SK-N-SH (cell line): Measurements from ENCODE around the gene PHGDH. TPM values are rescaled to one million over a fixed set of nuclear protein-coding genes. Genes with fewer than 3 reads are reported as not detected.

Experiments
- CTCF ChIA-PET: fragments of 300-600, 350-600 bp; formaldehyde crosslinking; extraction: SDS; loops from one replicate; lab custom pipeline; 2021; lab: Yijun Ruan, JAX
- POLR2A ChIA-PET: fragments of 350-600 bp; sonication (Branson Sonifier 250); formaldehyde crosslinking; extraction: SDS; loops from one replicate; lab custom pipeline; 2020; ENCODE audit warnings: antibody characterized with exemption, inconsistent platforms; lab: Yijun Ruan, JAX
- DNase-seq: peaks from one replicate; pipeline ENCODE4 v3.0.0; 2012
- H2AFZ ChIP-seq: fragments of 200-600 bp; sonication (generic); 2 replicates; pipeline ENCODE4 v1.8.1; 2016; ENCODE audit warnings: antibody characterized with exemption, mild to moderate bottlenecking, low read depth
- H3F3A ChIP-seq: fragments of 200-600 bp; sonication (generic); replicated peaks from 2 replicates; pipeline ENCODE3; 2016; ENCODE audit warnings: antibody characterized with exemption, mild to moderate bottlenecking; ENCODE audit not compliant: insufficient read depth
- H3K27ac ChIP-seq, 2 experiments: fragments of 200-500 bp in 1 of 2; fragments of 200-600 bp in 1 of 2; sonication (Bioruptor generic) in 1 of 2; sonication (generic), shearing (Covaris generic) in 1 of 2; 2 replicates each; pipeline versions ENCODE4 v1.5.1 to v1.6.1; 2014 to 2016; ENCODE audit warnings: low read depth in 2 of 2, inconsistent platforms in 1 of 2, low read length in 1 of 2, mild to moderate bottlenecking in 1 of 2, mixed read lengths in 1 of 2
- H3K27me3 ChIP-seq: fragments of 200-600 bp; sonication (generic), shearing (Covaris generic); 2 replicates; pipeline ENCODE4 v1.6.1; 2016; ENCODE audit warnings: mixed run types; ENCODE audit not compliant: insufficient read depth
- H3K36me3 ChIP-seq, 2 experiments: fragments of 200-500 bp in 1 of 2; fragments of 200-600 bp in 1 of 2; sonication (Bioruptor generic) in 1 of 2; sonication (generic) in 1 of 2; replicated peaks in 1 of 2; 2 replicates each; pipeline versions ENCODE3 to v1.5.1; 2014 to 2016; ENCODE audit warnings: low read length in 1 of 2, mild to moderate bottlenecking in 1 of 2; ENCODE audit not compliant: insufficient read depth in 2 of 2, control insufficient read depth in 1 of 2
- H3K4me1 ChIP-seq, 2 experiments: fragments of 200-500 bp in 1 of 2; fragments of 200-600 bp in 1 of 2; sonication (Bioruptor generic) in 1 of 2; sonication (generic), shearing (Covaris generic) in 1 of 2; 2 replicates each; pipeline versions ENCODE4 v1.5.1 to v1.6.1; 2014 to 2016; ENCODE audit warnings: low read depth in 1 of 2, low read length in 1 of 2, mixed run types in 1 of 2; ENCODE audit not compliant: insufficient read depth in 2 of 2, control insufficient read depth in 1 of 2
- H3K4me2 ChIP-seq: fragments of 200-600 bp; sonication (generic), shearing (Covaris generic); 2 replicates; pipeline ENCODE4 v1.6.1; 2017; ENCODE audit warnings: mixed run types
- H3K4me3 ChIP-seq, 2 experiments: fragments of 200-500 bp in 1 of 2; fragments of 200-600 bp in 1 of 2; sonication (Bioruptor generic) in 1 of 2; sonication (generic), shearing (Covaris generic) in 1 of 2; 2 replicates each; pipeline versions ENCODE4 v1.5.1 to v1.8.1; 2014 to 2016; ENCODE audit warnings: low read depth in 2 of 2, inconsistent platforms in 1 of 2, low read length in 1 of 2, mild to moderate bottlenecking in 1 of 2, mixed read lengths in 1 of 2, moderate library complexity in 1 of 2
- H3K79me2 ChIP-seq: fragments of 200-600 bp; sonication (generic); 2 replicates; pipeline ENCODE4 v1.8.1; 2017; ENCODE audit warnings: mild to moderate bottlenecking; ENCODE audit not compliant: insufficient read depth
- H3K9ac ChIP-seq: fragments of 200-600 bp; sonication (generic); 2 replicates; pipeline ENCODE4 v1.6.1; 2017; ENCODE audit warnings: mixed run types
- H3K9me2 ChIP-seq: fragments of 200-600 bp; sonication (generic); 2 replicates; pipeline ENCODE4 v1.6.1; 2017; ENCODE audit warnings: mixed run types
- H3K9me3 ChIP-seq: fragments of 200-600 bp; sonication (generic); 2 replicates; pipeline ENCODE4 v1.6.1; 2017; ENCODE audit warnings: mixed run types, mild to moderate bottlenecking, moderate library complexity
- H4K20me1 ChIP-seq: fragments of 200-600 bp; sonication (generic); 2 replicates; pipeline ENCODE4 v1.6.1; 2017; ENCODE audit warnings: mild to moderate bottlenecking, mixed run types; ENCODE audit not compliant: insufficient read depth
- EP300 ChIP-seq, 2 experiments: IDR thresholded peaks; 2 replicates each; pipeline versions ENCODE4 v1.4.0 to v1.6.1; 2012; ENCODE audit warnings: borderline replicate concordance in 1 of 2, low read depth in 1 of 2, low read length in 1 of 2
- EZH2phosphoT487 ChIP-seq: fragments of 200-600 bp; sonication (generic); IDR thresholded peaks from 2 replicates; pipeline ENCODE4 v1.6.1; 2017; ENCODE audit warnings: low read depth, mixed run types, mild to moderate bottlenecking, antibody characterized with exemption, moderate library complexity, borderline replicate concordance
- FOSL2 ChIP-seq: IDR thresholded peaks from 2 replicates; pipeline ENCODE4 v1.4.0; 2012; ENCODE audit warnings: low read depth, mild to moderate bottlenecking, moderate library complexity, borderline replicate concordance
- FOXJ3 ChIP-seq: sonication (generic); formaldehyde crosslinking; IDR thresholded peaks from 2 replicates; pipeline ENCODE4 v1.5.1; 2020; ENCODE audit warnings: mild to moderate bottlenecking, missing genetic modification reagents
- FOXM1 ChIP-seq: IDR thresholded peaks from 2 replicates; pipeline ENCODE4 v1.4.0; 2012; ENCODE audit warnings: low read depth, mild to moderate bottlenecking
- GATA2 ChIP-seq: sonication (generic); formaldehyde crosslinking; IDR thresholded peaks from 2 replicates; pipeline ENCODE4 v1.5.0; 2020; ENCODE audit warnings: mild to moderate bottlenecking, missing genetic modification reagents
- RAD21 ChIP-seq: IDR thresholded peaks from 2 replicates; pipeline ENCODE4 v1.6.1; 2012; ENCODE audit warnings: mild to moderate bottlenecking, low read length
- RXRA ChIP-seq: IDR thresholded peaks from 2 replicates; pipeline ENCODE4 v1.4.0; 2012; ENCODE audit warnings: low read depth, mild to moderate bottlenecking, borderline replicate concordance
- SIN3A ChIP-seq: IDR thresholded peaks from 2 replicates; pipeline ENCODE4 v1.6.1; 2012; ENCODE audit warnings: low read depth, mild to moderate bottlenecking, low read length, moderate library complexity, borderline replicate concordance
- TEAD4 ChIP-seq: IDR thresholded peaks from 2 replicates; pipeline ENCODE4 v1.4.0; 2012; ENCODE audit warnings: mild to moderate bottlenecking, borderline replicate concordance; ENCODE audit not compliant: insufficient read depth
- WGBS: methylation state at CpG from one replicate; pipeline ENCODE4 v1.1.6; 2017; ENCODE audit warnings: low lambda C conversion rate; 5-methylcytosine and 5-hydroxymethylcytosine counted together
- polyA plus RNA-seq, 3 experiments: library from polyadenylated mRNA; depleted of rRNA; stranded (reverse); fragments of >200 nt; gene quantifications; 2 replicates each; pipeline ENCODE4 v1.2.3, GENCODE V29; 2012
- TF ChIP-seq, protein P1 (sequence below): fragments of 200-600 bp; sonication (generic); IDR thresholded peaks from 2 replicates; pipeline ENCODE4 v1.6.1; 2017; ENCODE audit warnings: antibody characterized with exemption, mild to moderate bottlenecking, moderate library complexity
- TF ChIP-seq, protein P2 (sequence below): IDR thresholded peaks from 2 replicates; pipeline ENCODE4; 2012
- TF ChIP-seq, protein P3 (sequence below): IDR thresholded peaks from 2 replicates; pipeline ENCODE4 v1.4.0; 2012; ENCODE audit warnings: low read depth, borderline replicate concordance
- TF ChIP-seq, protein P4 (sequence below): IDR thresholded peaks from 2 replicates; pipeline ENCODE4 v1.4.0; 2012; ENCODE audit warnings: low read depth, borderline replicate concordance
- TF ChIP-seq, protein P5 (sequence below): fragments of 150-350 bp; IDR thresholded peaks from 2 replicates; pipeline ENCODE4 v1.6.1; 2017; ENCODE audit warnings: antibody characterized with exemption, low read length, low read depth, borderline replicate concordance

Gene PHGDH
- polyA plus RNA-seq, 1 of the 3 experiments (the other 2 are of a cell fraction): 30.2 TPM

DNA sequence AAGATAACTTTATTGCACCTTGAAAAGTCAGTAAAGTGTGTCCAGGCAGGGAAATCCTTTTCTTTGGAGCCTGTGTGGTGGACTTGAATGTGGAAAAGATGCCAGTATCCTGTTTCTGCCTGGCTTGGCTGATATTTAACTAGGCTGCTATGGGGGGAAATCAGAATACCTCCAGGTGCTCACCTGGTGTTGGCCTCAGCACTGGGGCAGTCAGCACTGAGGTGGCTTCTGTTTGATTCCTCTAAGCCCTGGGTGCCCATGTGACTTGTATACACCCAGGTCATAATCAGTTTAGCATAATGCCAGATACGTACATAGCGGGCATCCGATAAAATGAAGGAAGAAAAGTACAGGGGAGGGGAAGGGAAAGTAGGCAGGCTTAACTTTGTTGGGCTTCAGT lies 7.2 kb downstream of the PHGDH start (continued):
- TF ChIP-seq, protein P1, sequence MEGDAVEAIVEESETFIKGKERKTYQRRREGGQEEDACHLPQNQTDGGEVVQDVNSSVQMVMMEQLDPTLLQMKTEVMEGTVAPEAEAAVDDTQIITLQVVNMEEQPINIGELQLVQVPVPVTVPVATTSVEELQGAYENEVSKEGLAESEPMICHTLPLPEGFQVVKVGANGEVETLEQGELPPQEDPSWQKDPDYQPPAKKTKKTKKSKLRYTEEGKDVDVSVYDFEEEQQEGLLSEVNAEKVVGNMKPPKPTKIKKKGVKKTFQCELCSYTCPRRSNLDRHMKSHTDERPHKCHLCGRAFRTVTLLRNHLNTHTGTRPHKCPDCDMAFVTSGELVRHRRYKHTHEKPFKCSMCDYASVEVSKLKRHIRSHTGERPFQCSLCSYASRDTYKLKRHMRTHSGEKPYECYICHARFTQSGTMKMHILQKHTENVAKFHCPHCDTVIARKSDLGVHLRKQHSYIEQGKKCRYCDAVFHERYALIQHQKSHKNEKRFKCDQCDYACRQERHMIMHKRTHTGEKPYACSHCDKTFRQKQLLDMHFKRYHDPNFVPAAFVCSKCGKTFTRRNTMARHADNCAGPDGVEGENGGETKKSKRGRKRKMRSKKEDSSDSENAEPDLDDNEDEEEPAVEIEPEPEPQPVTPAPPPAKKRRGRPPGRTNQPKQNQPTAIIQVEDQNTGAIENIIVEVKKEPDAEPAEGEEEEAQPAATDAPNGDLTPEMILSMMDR: no peak

DNA sequence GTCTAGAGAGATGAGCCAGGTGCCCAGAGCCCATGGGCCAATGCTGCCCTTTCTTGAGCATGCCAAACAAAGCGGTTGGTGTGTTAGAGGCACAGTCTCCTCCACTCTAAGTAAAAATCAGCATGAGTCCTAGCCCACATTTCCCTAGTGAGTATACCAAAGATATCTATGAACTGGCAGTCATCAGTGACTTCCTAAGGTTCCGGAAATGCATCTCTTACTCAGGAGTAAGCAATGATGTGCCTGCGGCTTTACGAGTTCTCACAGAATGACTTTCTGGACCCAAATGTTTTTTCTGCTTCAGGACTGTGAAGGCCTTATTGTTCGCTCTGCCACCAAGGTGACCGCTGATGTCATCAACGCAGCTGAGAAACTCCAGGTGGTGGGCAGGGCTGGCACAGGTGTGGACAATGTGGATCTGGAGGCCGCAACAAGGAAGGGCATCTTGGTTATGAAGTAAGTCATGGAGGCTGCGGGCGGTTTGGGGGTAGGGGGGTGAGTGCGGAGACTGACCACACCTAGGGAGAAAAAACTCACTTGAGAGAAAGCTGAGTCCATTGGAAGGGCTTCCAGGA lies 9.2 kb downstream of the PHGDH start:
- POLR2A ChIA-PET: no interaction called here
- Histone ChIP-seq H3K4me3 (no peak overlapping the region), H3K4me1 (peaks cover 0 to 4% of the 10 kb centered on the region in 2 experiments; a peak in 1 of 4 replicates), H3K27me3 (no peaks in the 10 kb centered on the region), H3K9me2 (no peaks in the 10 kb centered on the region), H3K4me2 (no peak overlapping the region), H3K79me2 (peaks cover 19% of the 10 kb centered on the region)
- TF ChIP-seq EZH2phosphoT487 (no peak), FOSL2 (no peak), SIN3A (no peak), RXRA (no peak), RAD21 (no peak), FOXM1 (no peak), FOXJ3 (CRISPR knock-in tag) (no peak), TEAD4 (no peak), GATA2 (CRISPR knock-in tag) (no peak), EP300 (IDR thresholded peaks at IDR 0.05; ENCODE audit: borderline replicate concordance in 1 of 2, low read depth in 1 of 2, low read length in 1 of 2) (no peak)
- TF ChIP-seq, protein P2, sequence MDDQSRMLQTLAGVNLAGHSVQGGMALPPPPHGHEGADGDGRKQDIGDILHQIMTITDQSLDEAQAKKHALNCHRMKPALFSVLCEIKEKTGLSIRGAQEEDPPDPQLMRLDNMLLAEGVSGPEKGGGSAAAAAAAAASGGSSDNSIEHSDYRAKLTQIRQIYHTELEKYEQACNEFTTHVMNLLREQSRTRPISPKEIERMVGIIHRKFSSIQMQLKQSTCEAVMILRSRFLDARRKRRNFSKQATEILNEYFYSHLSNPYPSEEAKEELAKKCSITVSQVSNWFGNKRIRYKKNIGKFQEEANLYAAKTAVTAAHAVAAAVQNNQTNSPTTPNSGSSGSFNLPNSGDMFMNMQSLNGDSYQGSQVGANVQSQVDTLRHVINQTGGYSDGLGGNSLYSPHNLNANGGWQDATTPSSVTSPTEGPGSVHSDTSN: no peak
- TF ChIP-seq, protein P1: no peak
- TF ChIP-seq, protein P3, sequence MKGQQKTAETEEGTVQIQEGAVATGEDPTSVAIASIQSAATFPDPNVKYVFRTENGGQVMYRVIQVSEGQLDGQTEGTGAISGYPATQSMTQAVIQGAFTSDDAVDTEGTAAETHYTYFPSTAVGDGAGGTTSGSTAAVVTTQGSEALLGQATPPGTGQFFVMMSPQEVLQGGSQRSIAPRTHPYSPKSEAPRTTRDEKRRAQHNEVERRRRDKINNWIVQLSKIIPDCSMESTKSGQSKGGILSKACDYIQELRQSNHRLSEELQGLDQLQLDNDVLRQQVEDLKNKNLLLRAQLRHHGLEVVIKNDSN: no peak
- TF ChIP-seq, protein P4, sequence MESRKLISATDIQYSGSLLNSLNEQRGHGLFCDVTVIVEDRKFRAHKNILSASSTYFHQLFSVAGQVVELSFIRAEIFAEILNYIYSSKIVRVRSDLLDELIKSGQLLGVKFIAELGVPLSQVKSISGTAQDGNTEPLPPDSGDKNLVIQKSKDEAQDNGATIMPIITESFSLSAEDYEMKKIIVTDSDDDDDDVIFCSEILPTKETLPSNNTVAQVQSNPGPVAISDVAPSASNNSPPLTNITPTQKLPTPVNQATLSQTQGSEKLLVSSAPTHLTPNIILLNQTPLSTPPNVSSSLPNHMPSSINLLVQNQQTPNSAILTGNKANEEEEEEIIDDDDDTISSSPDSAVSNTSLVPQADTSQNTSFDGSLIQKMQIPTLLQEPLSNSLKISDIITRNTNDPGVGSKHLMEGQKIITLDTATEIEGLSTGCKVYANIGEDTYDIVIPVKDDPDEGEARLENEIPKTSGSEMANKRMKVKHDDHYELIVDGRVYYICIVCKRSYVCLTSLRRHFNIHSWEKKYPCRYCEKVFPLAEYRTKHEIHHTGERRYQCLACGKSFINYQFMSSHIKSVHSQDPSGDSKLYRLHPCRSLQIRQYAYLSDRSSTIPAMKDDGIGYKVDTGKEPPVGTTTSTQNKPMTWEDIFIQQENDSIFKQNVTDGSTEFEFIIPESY: no peak
- TF ChIP-seq, protein P5, sequence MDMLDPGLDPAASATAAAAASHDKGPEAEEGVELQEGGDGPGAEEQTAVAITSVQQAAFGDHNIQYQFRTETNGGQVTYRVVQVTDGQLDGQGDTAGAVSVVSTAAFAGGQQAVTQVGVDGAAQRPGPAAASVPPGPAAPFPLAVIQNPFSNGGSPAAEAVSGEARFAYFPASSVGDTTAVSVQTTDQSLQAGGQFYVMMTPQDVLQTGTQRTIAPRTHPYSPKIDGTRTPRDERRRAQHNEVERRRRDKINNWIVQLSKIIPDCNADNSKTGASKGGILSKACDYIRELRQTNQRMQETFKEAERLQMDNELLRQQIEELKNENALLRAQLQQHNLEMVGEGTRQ: no peak
- TF ChIP-seq, all 33 proteins: peak for 0
- H3K9ac ChIP-seq: no peak overlapping the region
- H4K20me1 ChIP-seq: peaks cover 16% of the 10 kb centered on the region; the same call in 1 of the 2 replicates
- H3F3A ChIP-seq: no peaks in the 10 kb centered on the region
- peaks cover 5 to 45% of the 10 kb centered on the region in 2 experiments for H3K36me3 ChIP-seq
- no peak for DNase-seq
- no peak overlapping the region for H2AFZ ChIP-seq
- no peak overlapping the region for H3K27ac ChIP-seq
- CTCF ChIA-PET: interaction anchor here (1.0 kb wide), 1 partner anchor 109 kb away, joined by 3 read pairs; no protein-coding TSS in a partner anchor
- 99% methylated on average over 10 of the region's 11 CpGs for WGBS
- no peaks in the 10 kb centered on the region for H3K9me3 ChIP-seq
